T-cell (primary cell): ENCODE measurements around the gene CBX3. TPM values are rescaled to one million over a fixed set of nuclear protein-coding genes. Genes with fewer than 3 reads are reported as not detected.
"Not testable (repeated sequence)": the region's sequence is repeated elsewhere in the genome, so short reads cannot be mapped to it uniquely, and the experiment has no call there.

ENCODE experiments used
- ATAC-seq, 4 experiments: fragments of 200-7000 bp in 3 of 4; fragments of 150-1000 bp in 1 of 4; cut with Tn5 transposase; replicated peaks in 1 of 4; 1 replicate in 3 of 4; 2 replicates in 1 of 4; pipeline ENCODE4 v1.10.0; 2021; ENCODE audit warnings: moderate library complexity in 3 of 4, mild to moderate bottlenecking in 2 of 4, moderate number of reproducible peaks in 1 of 4
- CTCF ChIA-PET, 2 donors: fragments of 300-600 bp; sonication (Branson Sonifier 250); formaldehyde crosslinking; loops; one replicate each; lab custom pipeline; 2022; ENCODE audit warnings: antibody characterized with exemption in 2 of 2; lab: Charles Lee
- POLR2A ChIA-PET, 2 donors: fragments of 300-600 bp; sonication (Branson Sonifier 250); formaldehyde crosslinking; loops; one replicate each; lab custom pipeline; 2022; ENCODE audit warnings: antibody characterized with exemption in 2 of 2; lab: Charles Lee
- DNase-seq, 35 experiments: peaks; one replicate each; pipeline versions ENCODE4 v3.0.0 to v3.0.0-alpha.2; 2013 to 2023
- H3K27ac ChIP-seq: one replicate; pipeline ENCODE4 v1.5.1; 2013; ENCODE audit warnings: low read length
- H3K27me3 ChIP-seq, 2 experiments: replicated peaks in 1 of 2; 1 replicate in 1 of 2; 2 replicates in 1 of 2; pipeline versions ENCODE4 v1.6.1 to v1.7.0; 2013; ENCODE audit warnings: low read length in 1 of 2, mixed read lengths in 1 of 2; ENCODE audit not compliant: control insufficient read depth in 2 of 2, insufficient read depth in 2 of 2; ENCODE audit errors: extremely low read depth in 1 of 2
- H3K36me3 ChIP-seq, 2 donors: 1 replicate in 1 of 2; 2 replicates in 1 of 2; pipeline versions ENCODE4 v1.6.1 to v1.7.0; 2013; ENCODE audit warnings: low read length in 1 of 2; ENCODE audit not compliant: control insufficient read depth in 2 of 2, insufficient read depth in 1 of 2; ENCODE audit errors: extremely low read depth in 1 of 2
- H3K4me1 ChIP-seq, 2 experiments: 1 replicate in 1 of 2; 2 replicates in 1 of 2; pipeline versions ENCODE4 v1.6.1 to v1.7.0; 2013; ENCODE audit warnings: low read length in 2 of 2, mixed read lengths in 1 of 2; ENCODE audit not compliant: insufficient read depth in 2 of 2, control insufficient read depth in 1 of 2; ENCODE audit errors: extremely low read depth in 1 of 2
- H3K4me3 ChIP-seq, 2 donors: 1 replicate in 1 of 2; 2 replicates in 1 of 2; pipeline versions ENCODE4 v1.5.1 to v1.7.0; 2013; ENCODE audit warnings: mild to moderate bottlenecking in 2 of 2, low read length in 1 of 2, moderate library complexity in 1 of 2; ENCODE audit not compliant: control insufficient read depth in 1 of 2; ENCODE audit errors: extremely low read depth in 1 of 2
- H3K9me3 ChIP-seq: 2 replicates; pipeline ENCODE4 v1.7.0; 2013
- H3K27ac Mint-ChIP-seq, 2 donors: one replicate each; pipeline ENCODE4 v1.8.0; 2020 to 2021; ENCODE audit warnings: mild to moderate bottlenecking in 2 of 2, mixed read lengths in 2 of 2
- H3K27me3 Mint-ChIP-seq, 2 donors: one replicate each; pipeline ENCODE4 v1.8.0; 2021 to 2022; ENCODE audit warnings: mixed read lengths in 2 of 2
- H3K36me3 Mint-ChIP-seq: one replicate; pipeline ENCODE4 v1.8.0; 2021; ENCODE audit warnings: mixed read lengths
- H3K4me1 Mint-ChIP-seq, 3 donors: one replicate each; pipeline ENCODE4 v1.8.0; 2020 to 2022; ENCODE audit warnings: mixed read lengths in 3 of 3, mild to moderate bottlenecking in 1 of 3
- H3K4me3 Mint-ChIP-seq, 3 donors: one replicate each; pipeline ENCODE4 v1.8.0; 2020 to 2022; ENCODE audit warnings: mild to moderate bottlenecking in 3 of 3, mixed read lengths in 3 of 3, moderate library complexity in 3 of 3
- H3K9me3 Mint-ChIP-seq, 3 donors: one replicate each; pipeline ENCODE4 v1.8.0; 2020 to 2022; ENCODE audit warnings: mixed read lengths in 3 of 3
- WGBS: methylation state at CpG from one replicate; pipeline ENCODE4 v1.1.5; 2013; ENCODE audit warnings: missing lambda C conversion rate; ENCODE audit not compliant: insufficient coverage; 5-methylcytosine and 5-hydroxymethylcytosine counted together
- total RNA-seq, 35 experiments: library from RNA in 6 of 35; stranded (reverse) in 6 of 35; fragments of 120-200 nt in 1 of 35; gene quantifications; one replicate each; pipeline versions ENCODE4 v1.2.1 to v1.2.4 and lab custom pipeline; 2013 to 2026

CBX3 gene
- total RNA-seq, 5 donors from 2014 or later (not counting 1 experiment from before 2014, with no cell fraction given) = 106 to 155 (median 148) TPM

DNA sequence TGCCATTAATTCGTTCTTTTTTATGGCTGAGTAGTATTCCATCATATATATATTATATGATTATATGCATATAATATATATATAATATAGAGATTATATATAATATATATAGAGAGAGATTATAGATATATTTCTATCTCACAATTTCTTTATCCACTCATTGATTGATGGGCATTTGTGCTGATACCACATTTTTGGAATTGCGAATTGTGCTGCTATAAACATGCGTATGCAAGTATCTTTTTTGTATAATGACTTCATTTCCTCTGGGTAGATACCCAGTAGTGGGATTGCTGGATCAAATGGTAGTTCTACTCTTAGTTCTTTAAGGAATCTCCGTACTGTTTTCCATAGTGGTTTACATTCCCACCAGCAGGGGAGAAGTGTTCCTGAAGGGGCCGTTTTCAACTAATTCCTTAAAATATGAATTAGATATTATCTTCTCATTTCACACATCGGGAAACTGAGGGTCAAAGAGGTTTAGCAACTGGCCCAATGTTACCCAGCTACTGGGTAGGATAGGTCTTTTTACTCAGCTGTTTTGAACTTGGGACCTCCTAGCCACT lies 33.0 kb upstream of the CBX3 start:
- H3K27ac Mint-ChIP-seq = no peak overlapping the region
- DNase-seq (no peak), ATAC-seq (no peak)
- Histone ChIP-seq H3K9me3 (no peaks in the 10 kb centered on the region), H3K4me1 (peaks cover 5 to 14% of the 10 kb centered on the region in 2 experiments), H3K27me3 (no peaks in the 10 kb centered on the region), H3K27ac (no peak overlapping the region), H3K4me3 (no peak overlapping the region), H3K36me3 (peaks cover 4 to 12% of the 10 kb centered on the region in 2 donors)
- no peaks in the 10 kb centered on the region for H3K27me3 Mint-ChIP-seq
- ChIA-PET POLR2A (no interaction called here), CTCF (no interaction called here)
- H3K4me3 Mint-ChIP-seq = no peak overlapping the region
- no peaks in the 10 kb centered on the region for H3K9me3 Mint-ChIP-seq
- WGBS = 100% methylated on average over 2 of the region's 6 CpGs
- H3K36me3 Mint-ChIP-seq = peaks cover 13% of the 10 kb centered on the region
- peaks cover 15 to 28% (median 20%) of the 10 kb centered on the region in 3 donors for H3K4me1 Mint-ChIP-seq

DNA sequence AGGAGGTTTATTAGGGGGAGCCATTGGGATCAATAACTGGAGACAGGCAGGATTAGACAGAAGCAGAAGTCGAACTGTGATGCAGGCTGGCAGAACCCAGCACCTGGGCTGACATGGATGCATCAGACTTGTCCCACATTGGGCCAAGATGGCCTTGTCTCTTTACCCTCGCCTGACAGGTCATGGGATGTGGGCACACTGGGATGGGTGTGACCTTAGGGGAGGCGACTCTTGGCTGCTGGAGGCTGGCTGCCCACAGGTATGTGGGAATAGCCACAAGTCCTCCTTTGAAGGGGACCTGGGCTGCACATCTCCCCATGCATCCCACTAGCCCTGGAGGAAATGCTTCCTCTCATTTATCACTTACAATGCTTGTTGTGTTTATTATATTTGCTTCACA lies 32.3 kb upstream of the CBX3 start:
- WGBS = no CpG with 5 or more reads among the region's 3 CpGs

DNA sequence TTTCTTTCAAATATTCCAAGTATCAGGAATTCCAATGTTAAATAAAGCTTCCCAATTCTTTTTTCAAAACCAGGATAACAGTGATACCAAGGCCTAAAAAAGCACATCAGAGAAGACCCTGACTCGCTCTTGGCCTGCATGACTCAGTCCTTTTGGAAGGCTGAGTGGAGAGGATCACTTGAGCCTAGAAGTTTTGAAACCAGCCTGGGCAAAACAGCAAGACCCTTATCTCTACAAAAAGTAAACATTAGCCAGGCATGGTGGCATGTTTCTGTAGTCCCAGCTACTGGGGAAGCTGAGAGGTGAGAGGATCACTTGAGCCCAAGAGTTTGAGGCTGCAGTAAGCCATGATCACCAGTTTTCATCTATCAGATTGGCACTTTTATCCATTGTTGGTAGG lies 30.9 kb upstream of the CBX3 start:
- POLR2A ChIA-PET = interaction anchor here in 1 of 2 donors (0.5 to 1.0 kb wide), 3 partner anchors 21 to 1049 kb away, joined by 3 to 5 read pairs (median 3); no protein-coding TSS in a partner anchor
- Histone ChIP-seq H3K4me1 (peaks cover 5 to 14% of the 10 kb centered on the region in 2 experiments), H3K36me3 (peaks cover 4 to 12% of the 10 kb centered on the region in 2 donors), H3K9me3 (no peaks in the 10 kb centered on the region), H3K4me3 (no peak overlapping the region), H3K27ac (no peak overlapping the region), H3K27me3 (no peaks in the 10 kb centered on the region)
- no peak for DNase-seq
- no peaks in the 10 kb centered on the region for H3K27me3 Mint-ChIP-seq
- peaks cover 18% of the 10 kb centered on the region for H3K36me3 Mint-ChIP-seq
- no peaks in the 10 kb centered on the region for H3K9me3 Mint-ChIP-seq
- CTCF ChIA-PET = no interaction called here
- no peak for ATAC-seq
- no peak overlapping the region for H3K27ac Mint-ChIP-seq
- H3K4me3 Mint-ChIP-seq = no peak overlapping the region
- WGBS = no CpG with 5 or more reads among the region's 1 CpG
- H3K4me1 Mint-ChIP-seq = peaks cover 25 to 35% (median 25%) of the 10 kb centered on the region in 3 donors

More for the DNA sequence above, 32.3 kb upstream of the CBX3 start:
- no peaks in the 10 kb centered on the region for H3K27me3 Mint-ChIP-seq
- no peaks in the 10 kb centered on the region for H3K9me3 Mint-ChIP-seq
- DNase-seq = no peak
- ATAC-seq = no peak
- H3K9me3 ChIP-seq = no peaks in the 10 kb centered on the region
- CTCF ChIA-PET = no interaction called here
- peaks cover 22 to 35% (median 25%) of the 10 kb centered on the region in 3 donors for H3K4me1 Mint-ChIP-seq
- peaks cover 18% of the 10 kb centered on the region for H3K36me3 Mint-ChIP-seq
- H3K27ac ChIP-seq = no peak overlapping the region
- H3K36me3 ChIP-seq = peaks cover 4 to 12% of the 10 kb centered on the region in 2 donors
- no peak overlapping the region for H3K27ac Mint-ChIP-seq
- H3K4me3 Mint-ChIP-seq = no peak overlapping the region
- H3K4me3 ChIP-seq = no peak overlapping the region
- POLR2A ChIA-PET = interaction anchor here (0.5 to 1.0 kb wide), 2 partner anchors 17 to 196 kb away, joined by 3 to 12 read pairs; no protein-coding TSS in a partner anchor
- H3K27me3 ChIP-seq = no peaks in the 10 kb centered on the region
- peaks cover 5 to 14% of the 10 kb centered on the region in 2 experiments for H3K4me1 ChIP-seq

DNA sequence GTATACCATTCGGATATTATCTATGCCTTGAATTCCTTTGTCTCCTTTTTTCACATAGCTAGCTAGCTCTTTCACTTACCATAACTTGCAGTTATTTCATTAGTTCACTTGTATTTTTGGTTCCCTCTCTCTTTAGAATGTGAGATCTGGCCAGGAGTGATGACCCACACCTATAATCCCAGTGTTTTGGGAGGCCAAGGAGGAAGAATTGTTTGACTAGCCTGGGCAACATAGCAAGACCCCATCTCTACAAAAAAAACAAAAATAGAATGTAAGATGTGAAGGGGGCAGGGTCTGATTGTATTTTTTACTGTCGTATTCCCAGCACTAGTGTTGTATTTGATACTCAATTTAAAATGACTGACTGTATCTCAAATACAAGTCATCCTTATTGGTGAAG lies 29.9 kb upstream of the CBX3 start:
- H3K27me3 ChIP-seq = no peaks in the 10 kb centered on the region
- no peak overlapping the region for H3K27ac Mint-ChIP-seq
- H3K9me3 Mint-ChIP-seq = no peaks in the 10 kb centered on the region
- ChIA-PET CTCF (no interaction called here), POLR2A (interaction anchor here (0.8 to 1.5 kb wide), 3 partner anchors 9 to 19 kb away, joined by 3 to 5 read pairs (median 3); no protein-coding TSS in a partner anchor)
- H3K4me1 ChIP-seq = peaks cover 5 to 8% of the 10 kb centered on the region in 2 experiments
- no peak for DNase-seq
- no peak overlapping the region for H3K4me3 ChIP-seq
- no peak for ATAC-seq
- H3K27ac ChIP-seq = no peak overlapping the region
- H3K4me1 Mint-ChIP-seq = peaks cover 18 to 25% (median 23%) of the 10 kb centered on the region in 3 donors
- no peaks in the 10 kb centered on the region for H3K9me3 ChIP-seq
- no peaks in the 10 kb centered on the region for H3K27me3 Mint-ChIP-seq
- H3K4me3 Mint-ChIP-seq = no peak overlapping the region
- peaks cover 18% of the 10 kb centered on the region for H3K36me3 Mint-ChIP-seq
- peaks cover 4 to 12% of the 10 kb centered on the region in 2 donors for H3K36me3 ChIP-seq
- WGBS = no CpG with 5 or more reads among the region's 2 CpGs

DNA sequence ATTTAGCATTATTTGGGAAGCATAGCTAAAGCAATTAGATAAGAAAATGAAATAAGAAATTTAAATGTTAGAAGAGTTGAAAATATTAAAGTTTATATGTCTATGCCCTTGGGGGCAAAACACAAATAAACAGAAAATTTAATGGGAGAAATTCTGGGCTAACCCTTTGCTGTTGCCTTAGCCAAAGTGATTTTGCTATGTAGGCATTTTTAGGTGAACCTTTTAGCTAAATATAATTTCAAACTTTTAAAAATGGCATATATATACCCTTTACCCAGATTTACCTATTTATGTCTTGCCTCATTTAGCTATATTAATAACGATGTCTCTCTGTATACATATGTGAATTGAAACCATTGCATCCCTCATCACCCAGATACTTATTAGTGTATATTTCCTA lies 29.5 kb upstream of the CBX3 start:
- H3K27me3 Mint-ChIP-seq = no peaks in the 10 kb centered on the region
- no peak overlapping the region for H3K4me3 Mint-ChIP-seq
- peaks cover 3% of the 10 kb centered on the region in 2 experiments for H3K4me1 ChIP-seq
- DNase-seq (no peak), ATAC-seq (no peak)
- peaks cover 4 to 12% of the 10 kb centered on the region in 2 donors for H3K36me3 ChIP-seq
- H3K9me3 ChIP-seq = no peaks in the 10 kb centered on the region
- POLR2A ChIA-PET = interaction anchor here (0.8 to 1.5 kb wide), 4 partner anchors 8 to 23 kb away, joined by 3 to 6 read pairs (median 4); no protein-coding TSS in a partner anchor
- CTCF ChIA-PET = no interaction called here
- H3K9me3 Mint-ChIP-seq = no peaks in the 10 kb centered on the region
- no peak overlapping the region for H3K27ac Mint-ChIP-seq
- no CpG with 5 or more reads among the region's 1 CpG for WGBS
- peaks cover 14 to 21% (median 18%) of the 10 kb centered on the region in 3 donors for H3K4me1 Mint-ChIP-seq
- H3K27ac ChIP-seq = no peak overlapping the region
- peaks cover 18% of the 10 kb centered on the region for H3K36me3 Mint-ChIP-seq
- no peaks in the 10 kb centered on the region for H3K27me3 ChIP-seq
- H3K4me3 ChIP-seq = no peak overlapping the region

DNA sequence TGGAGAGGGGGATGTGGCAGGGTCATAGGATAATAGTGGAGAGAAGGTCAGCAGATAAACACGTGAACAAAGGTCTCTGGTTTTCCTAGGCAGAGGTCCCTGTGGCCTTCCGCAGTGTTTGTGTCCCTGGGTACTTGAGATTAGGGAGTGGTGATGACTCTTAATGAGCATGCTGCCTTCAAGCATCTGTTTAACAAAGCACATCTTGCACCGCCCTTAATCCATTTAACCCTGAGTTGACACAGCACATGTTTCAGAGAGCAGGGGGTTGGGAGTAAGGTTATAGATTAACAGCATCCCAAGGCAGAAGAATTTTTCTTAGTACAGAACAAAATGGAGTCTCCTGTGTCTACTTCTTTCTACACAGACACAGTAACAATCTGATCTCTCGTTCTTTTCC lies 25.6 kb upstream of the CBX3 start:
- peaks cover 27 to 38% (median 38%) of the 10 kb centered on the region in 3 donors for H3K4me1 Mint-ChIP-seq
- CTCF ChIA-PET = interaction anchor here in 1 of 2 donors (0.6 kb wide), 1 partner anchor 1598 kb away, joined by 3 read pairs; no protein-coding TSS in a partner anchor
- DNase-seq, ATAC-seq, H3K4me3 Mint-ChIP-seq, H3K27ac ChIP-seq, H3K27me3 ChIP-seq, H3K9me3 Mint-ChIP-seq, H3K9me3 ChIP-seq, H3K4me3 ChIP-seq, H3K27me3 Mint-ChIP-seq, H3K36me3 ChIP-seq, POLR2A ChIA-PET: not testable (repeated sequence)
- WGBS = no CpG with 5 or more reads among the region's 4 CpGs
- H3K27ac Mint-ChIP-seq = peak overlapping the region in 1 of 2 donors; percentile 49
- H3K36me3 Mint-ChIP-seq = peaks cover 11% of the 10 kb centered on the region
- peaks cover 0 to 11% of the 10 kb centered on the region in 2 experiments for H3K4me1 ChIP-seq
